ENCODE measurements around the gene ESRP2. TPM values are rescaled to one million over a fixed set of nuclear protein-coding genes. Genes with fewer than 3 reads are reported as not detected.

ESRP2 gene
- total RNA-seq, 4 donors from 2014 or later = 61.3 to 87.5 (median 77.2) TPM

DNA sequence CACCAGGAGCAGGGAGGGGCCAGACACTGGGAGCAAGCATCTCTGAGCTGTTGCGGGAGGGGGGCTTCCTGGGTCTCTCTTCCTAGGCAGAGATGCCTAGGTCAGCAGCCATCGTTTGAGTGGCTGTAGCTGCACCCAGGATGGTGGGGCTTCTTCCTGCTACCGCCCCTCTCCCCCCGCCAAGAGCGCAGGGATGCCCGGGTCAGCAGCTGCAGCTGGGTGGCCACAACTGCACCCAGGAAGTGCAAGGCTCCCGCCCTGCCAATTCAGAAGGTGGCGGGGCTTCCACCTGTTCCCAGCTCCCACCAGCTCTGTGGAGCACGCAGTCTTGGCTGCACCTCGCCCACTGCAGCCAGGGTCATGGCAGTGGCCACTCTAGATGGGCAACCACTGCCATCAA lies 47.8 kb downstream of the ESRP2 start:
- no peaks in the 10 kb centered on the region for H3K9me3 ChIP-seq
- no peak for DNase-seq
- no peaks in the 10 kb centered on the region for H3K27me3 ChIP-seq
- in situ Hi-C loops (cut with MboI; ENCODE audit: low pct_ligation_motif_present in 1 of 4, low pct_unique_long_range_greater_than_20kb in 1 of 4, low sequenced_read_pairs in 3 of 4) (no loop called here), intact Hi-C loops (cut with DNase I; ENCODE audit: low total_unique reads) (no loop called here)
- peaks cover 0 to 17% (median 6%) of the 10 kb centered on the region in 4 donors for H3K36me3 ChIP-seq
- no peak for TF ChIP-seq POLR2AphosphoS5 (IDR thresholded peaks at IDR 0.05)
- TF ChIP-seq, protein P1, sequence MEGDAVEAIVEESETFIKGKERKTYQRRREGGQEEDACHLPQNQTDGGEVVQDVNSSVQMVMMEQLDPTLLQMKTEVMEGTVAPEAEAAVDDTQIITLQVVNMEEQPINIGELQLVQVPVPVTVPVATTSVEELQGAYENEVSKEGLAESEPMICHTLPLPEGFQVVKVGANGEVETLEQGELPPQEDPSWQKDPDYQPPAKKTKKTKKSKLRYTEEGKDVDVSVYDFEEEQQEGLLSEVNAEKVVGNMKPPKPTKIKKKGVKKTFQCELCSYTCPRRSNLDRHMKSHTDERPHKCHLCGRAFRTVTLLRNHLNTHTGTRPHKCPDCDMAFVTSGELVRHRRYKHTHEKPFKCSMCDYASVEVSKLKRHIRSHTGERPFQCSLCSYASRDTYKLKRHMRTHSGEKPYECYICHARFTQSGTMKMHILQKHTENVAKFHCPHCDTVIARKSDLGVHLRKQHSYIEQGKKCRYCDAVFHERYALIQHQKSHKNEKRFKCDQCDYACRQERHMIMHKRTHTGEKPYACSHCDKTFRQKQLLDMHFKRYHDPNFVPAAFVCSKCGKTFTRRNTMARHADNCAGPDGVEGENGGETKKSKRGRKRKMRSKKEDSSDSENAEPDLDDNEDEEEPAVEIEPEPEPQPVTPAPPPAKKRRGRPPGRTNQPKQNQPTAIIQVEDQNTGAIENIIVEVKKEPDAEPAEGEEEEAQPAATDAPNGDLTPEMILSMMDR (IDR thresholded peaks at IDR 0.05) = no peak
- TF ChIP-seq POLR2A (IDR thresholded peaks at IDR 0.05) = no peak
- TF ChIP-seq EP300 (IDR thresholded peaks at IDR 0.05; ENCODE audit: low read depth) = no peak
- no peaks in the 10 kb centered on the region for H3K4me1 ChIP-seq
- no peak overlapping the region for H3K27ac ChIP-seq
- 96% methylated on average over 9 of the region's 10 CpGs; no CpG with 5 or more reads in 1 of the 2 donors for WGBS, 2 donors (ENCODE audit: low coverage in 1 of 2)
- no peak overlapping the region for H3K4me3 ChIP-seq

DNA sequence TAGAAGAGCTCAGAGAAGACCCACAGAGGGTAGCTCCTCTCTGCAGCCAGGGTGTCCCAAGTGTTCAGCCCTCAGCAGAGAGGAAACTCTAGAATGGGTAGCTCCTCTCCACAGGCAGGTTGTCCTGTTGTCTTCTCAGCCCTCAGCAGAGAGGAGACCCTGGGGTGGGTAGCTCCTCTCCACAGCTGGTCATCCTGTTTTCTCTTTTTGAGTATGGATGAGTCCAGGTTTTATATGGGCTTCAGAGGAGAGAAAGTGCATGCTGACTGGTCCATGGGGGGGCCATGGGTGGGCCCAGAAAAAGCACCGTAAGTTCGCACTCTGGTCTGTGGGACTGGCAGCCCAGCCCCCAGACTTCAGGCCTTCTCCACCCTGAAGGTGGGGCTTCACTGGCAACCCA lies 48.4 kb downstream of the ESRP2 start:
- TF ChIP-seq POLR2A (IDR thresholded peaks at IDR 0.05) = no peak
- intact Hi-C loops (cut with DNase I; ENCODE audit: low total_unique reads) (no loop called here), in situ Hi-C loops (cut with MboI; ENCODE audit: low pct_ligation_motif_present in 1 of 4, low pct_unique_long_range_greater_than_20kb in 1 of 4, low sequenced_read_pairs in 3 of 4) (no loop called here)
- peaks cover 0 to 23% (median 9%) of the 10 kb centered on the region in 4 donors for H3K36me3 ChIP-seq
- H3K27ac ChIP-seq = no peak overlapping the region
- H3K4me3 ChIP-seq = no peak overlapping the region
- 100% methylated on average over 2 of the region's 2 CpGs; no CpG with 5 or more reads in 1 of the 2 donors for WGBS, 2 donors (ENCODE audit: low coverage in 1 of 2)
- H3K27me3 ChIP-seq = no peaks in the 10 kb centered on the region
- no peak for DNase-seq
- no peaks in the 10 kb centered on the region for H3K9me3 ChIP-seq
- no peaks in the 10 kb centered on the region for H3K4me1 ChIP-seq

DNA sequence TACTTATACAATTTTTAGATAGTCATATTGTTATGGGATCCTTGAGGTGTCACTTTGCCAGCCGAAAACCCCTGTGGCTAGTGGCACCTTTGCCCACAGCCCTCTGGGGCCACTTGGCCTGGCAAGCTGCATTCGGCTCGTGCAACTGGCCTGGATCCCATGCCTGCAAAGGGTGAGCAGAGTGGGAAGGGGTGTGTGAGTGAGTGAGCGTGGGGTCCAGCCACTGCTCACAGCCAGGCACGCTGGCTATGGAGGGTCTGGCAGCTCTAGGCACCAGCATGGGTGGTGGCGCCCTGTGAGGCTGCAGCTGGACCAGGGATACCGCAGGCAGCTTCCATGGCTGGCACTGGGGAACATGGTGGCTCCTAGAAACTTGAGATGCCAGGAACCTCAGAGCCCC lies 49.0 kb downstream of the ESRP2 start:
- no peaks in the 10 kb centered on the region for H3K9me3 ChIP-seq
- in situ Hi-C loops (cut with MboI; ENCODE audit: low pct_ligation_motif_present in 1 of 4, low pct_unique_long_range_greater_than_20kb in 1 of 4, low sequenced_read_pairs in 3 of 4) = no loop called here
- intact Hi-C loops (cut with DNase I; ENCODE audit: low total_unique reads) = no loop called here
- no peaks in the 10 kb centered on the region for H3K4me1 ChIP-seq
- TF ChIP-seq EP300 (IDR thresholded peaks at IDR 0.05; ENCODE audit: low read depth) (no peak), POLR2A (IDR thresholded peaks at IDR 0.05) (no peak), POLR2AphosphoS5 (IDR thresholded peaks at IDR 0.05) (no peak)
- TF ChIP-seq, protein P1 (IDR thresholded peaks at IDR 0.05) = no peak
- DNase-seq = no peak
- peaks cover 0 to 26% (median 12%) of the 10 kb centered on the region in 4 donors for H3K36me3 ChIP-seq
- H3K27ac ChIP-seq = no peak overlapping the region
- H3K27me3 ChIP-seq = no peaks in the 10 kb centered on the region
- 95 to 100% methylated on average over 3 to 5 of the region's 7 CpGs for WGBS, 2 donors (ENCODE audit: low coverage in 1 of 2)
- H3K4me3 ChIP-seq = no peak overlapping the region

DNA sequence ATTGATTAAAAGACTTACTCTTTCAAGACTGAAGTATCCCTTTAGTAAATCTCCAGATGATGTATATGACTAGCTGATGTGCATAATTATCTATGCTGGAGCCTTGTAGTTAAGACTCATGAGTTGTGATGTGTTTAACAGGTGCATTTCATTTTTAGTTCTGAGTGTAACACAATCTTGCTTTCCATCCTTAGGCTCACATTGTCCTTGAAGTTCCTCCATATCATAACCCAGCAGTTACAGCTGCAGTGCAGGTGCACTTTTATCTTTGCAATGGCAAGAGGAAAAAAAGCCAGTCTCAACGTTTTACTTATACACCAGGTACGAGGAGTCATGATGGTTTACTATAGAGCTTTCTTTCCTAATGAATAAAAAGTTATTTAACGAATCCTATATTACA lies 52.9 kb downstream of the ESRP2 start:
- intact Hi-C loops (cut with DNase I; ENCODE audit: low total_unique reads) (no loop called here), in situ Hi-C loops (cut with MboI; ENCODE audit: low pct_ligation_motif_present in 1 of 4, low pct_unique_long_range_greater_than_20kb in 1 of 4, low sequenced_read_pairs in 3 of 4) (no loop called here)
- H3K36me3 ChIP-seq = peaks cover 0 to 23% (median 7%) of the 10 kb centered on the region in 4 donors
- no peak for DNase-seq
- no peaks in the 10 kb centered on the region for H3K27me3 ChIP-seq
- no peaks in the 10 kb centered on the region for H3K9me3 ChIP-seq
- no peak for TF ChIP-seq POLR2A (IDR thresholded peaks at IDR 0.05)
- TF ChIP-seq EP300 (IDR thresholded peaks at IDR 0.05; ENCODE audit: low read depth) = no peak
- TF ChIP-seq, protein P1 (IDR thresholded peaks at IDR 0.05) = no peak
- TF ChIP-seq POLR2AphosphoS5 (IDR thresholded peaks at IDR 0.05) = no peak
- no peak overlapping the region for H3K4me3 ChIP-seq
- H3K27ac ChIP-seq = no peak overlapping the region
- H3K4me1 ChIP-seq = no peaks in the 10 kb centered on the region
- 78 to 84% methylated on average over 3 of the region's 3 CpGs for WGBS, 2 donors (ENCODE audit: low coverage in 1 of 2)

DNA sequence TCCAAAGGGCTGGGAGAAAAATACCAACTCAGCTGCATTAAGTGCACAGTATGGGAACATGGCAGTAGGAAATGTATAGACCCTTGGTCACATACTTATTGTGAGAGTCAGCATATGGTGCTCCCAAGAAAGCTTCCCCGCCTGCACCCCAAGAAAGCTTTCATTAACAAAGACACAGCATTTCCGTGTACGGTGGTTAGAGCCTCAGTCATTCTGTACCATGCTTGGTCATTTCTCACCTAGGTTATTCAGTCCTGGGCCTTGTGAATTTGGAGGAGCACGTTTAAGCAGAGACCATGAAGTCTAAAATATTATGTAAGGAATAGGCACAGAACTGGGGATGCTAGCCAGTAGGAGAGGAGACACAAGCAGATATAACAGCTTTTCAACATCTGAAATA lies 56.1 kb downstream of the ESRP2 start:
- H3K4me3 ChIP-seq = no peak overlapping the region
- DNase-seq = no peak
- H3K27me3 ChIP-seq = no peaks in the 10 kb centered on the region
- WGBS, 2 donors (ENCODE audit: low coverage in 1 of 2) = 86 to 93% methylated on average over 2 to 4 of the region's 4 CpGs
- no peak overlapping the region for H3K27ac ChIP-seq
- intact Hi-C loops (cut with DNase I; ENCODE audit: low total_unique reads) = no loop called here
- TF ChIP-seq POLR2A (IDR thresholded peaks at IDR 0.05) = no peak
- TF ChIP-seq POLR2AphosphoS5 (IDR thresholded peaks at IDR 0.05) = no peak
- peaks cover 0 to 38% (median 9%) of the 10 kb centered on the region in 4 donors for H3K36me3 ChIP-seq
- in situ Hi-C loops (cut with MboI; ENCODE audit: low pct_ligation_motif_present in 1 of 4, low pct_unique_long_range_greater_than_20kb in 1 of 4, low sequenced_read_pairs in 3 of 4) = no loop called here
- no peaks in the 10 kb centered on the region for H3K9me3 ChIP-seq
- no peaks in the 10 kb centered on the region for H3K4me1 ChIP-seq
